Activated CD8-positive, alpha-beta T cell treated with anti-CD3 and anti-CD28 coated beads, Interleukin-2, amount 10 ng/mL, durations not matched to agents 7 days and 5 days (primary cell): Measurements from ENCODE around the gene SPPL2A. TPM values are rescaled to one million over a fixed set of nuclear protein-coding genes. Genes with fewer than 3 reads are reported as not detected.

Experiments
- ATAC-seq: fragments of 150-1000 bp; cut with Tn5 transposase; one replicate; pipeline ENCODE4 v1.10.0; 2021; ENCODE audit warnings: moderate library complexity
- CTCF ChIA-PET: fragments of 350-600 bp; sonication (Branson Sonifier 250); formaldehyde crosslinking; loops from one replicate; lab custom pipeline; 2021; ENCODE audit warnings: antibody characterized with exemption; lab: Charles Lee
- POLR2A ChIA-PET: fragments of 350-600 bp; sonication (Branson Sonifier 250); formaldehyde crosslinking; loops from one replicate; lab custom pipeline; 2021; ENCODE audit warnings: antibody characterized with exemption; lab: Charles Lee
- DNase-seq: peaks from one replicate; pipeline ENCODE4 v3.0.0-alpha.2; 2020
- H3K27ac Mint-ChIP-seq: one replicate; pipeline ENCODE4 v1.8.0; 2021; ENCODE audit warnings: mild to moderate bottlenecking, mixed read lengths
- H3K27me3 Mint-ChIP-seq: one replicate; pipeline ENCODE4 v1.8.0; 2021; ENCODE audit warnings: low read depth, mixed read lengths
- H3K36me3 Mint-ChIP-seq: one replicate; pipeline ENCODE4 v1.8.0; 2021; ENCODE audit warnings: low read depth, mixed read lengths
- H3K4me1 Mint-ChIP-seq: one replicate; pipeline ENCODE4 v1.8.0; 2021; ENCODE audit warnings: low read depth, mixed read lengths
- H3K4me3 Mint-ChIP-seq: one replicate; pipeline ENCODE4 v1.8.0; 2021; ENCODE audit warnings: mild to moderate bottlenecking, mixed read lengths
- H3K9me3 Mint-ChIP-seq: one replicate; pipeline ENCODE4 v1.8.0; 2022; ENCODE audit warnings: mixed read lengths; ENCODE audit not compliant: insufficient read depth
- total RNA-seq, 2 experiments: library from RNA; stranded (reverse); gene quantifications; one replicate each; pipeline ENCODE4 v1.2.3, GENCODE V29; 2021

The SPPL2A gene
- total RNA-seq, 2 experiments from 2014 or later = 77.9 to 83.6 TPM

- CTCF ChIA-PET = interaction anchor here (0.7 to 1.7 kb wide), 6 partner anchors 10 to 140 kb away, joined by 3 to 6 read pairs (median 4); no protein-coding TSS in a partner anchor
- peak overlapping the region; percentile 92 for H3K4me3 Mint-ChIP-seq
- H3K4me1 Mint-ChIP-seq = peaks cover 46% of the 10 kb centered on the region
- ATAC-seq (no peak), DNase-seq (peak; percentile 33)
- H3K9me3 Mint-ChIP-seq = no peaks in the 10 kb centered on the region
- POLR2A ChIA-PET = interaction anchor here (0.6 to 3.6 kb wide), 11 partner anchors 10 to 715 kb away, joined by 3 to 15 read pairs (median 4); partner anchors contain the start of genes GABPB1, TRPM7 and USP8
- peak overlapping the region; percentile 97 for H3K27ac Mint-ChIP-seq
- H3K36me3 Mint-ChIP-seq = peaks cover 25% of the 10 kb centered on the region
- no peaks in the 10 kb centered on the region for H3K27me3 Mint-ChIP-seq
Measured at GRCh38 chr15:50764461-50765194, 878 bp downstream of the SPPL2A start.

- Mint-ChIP-seq H3K27ac (no peak overlapping the region), H3K36me3 (peaks cover 25% of the 10 kb centered on the region), H3K4me1 (peaks cover 32% of the 10 kb centered on the region), H3K9me3 (no peaks in the 10 kb centered on the region), H3K27me3 (no peaks in the 10 kb centered on the region), H3K4me3 (no peak overlapping the region)
- ChIA-PET POLR2A (no interaction called here), CTCF (no interaction called here)
- no peak for ATAC-seq
- DNase-seq = no peak
Measured at GRCh38 chr15:50758712-50759205, 6.7 kb downstream of the SPPL2A start.

- Mint-ChIP-seq H3K27me3 (no peaks in the 10 kb centered on the region), H3K9me3 (no peaks in the 10 kb centered on the region), H3K36me3 (peaks cover 19% of the 10 kb centered on the region), H3K27ac (no peak overlapping the region), H3K4me3 (no peak overlapping the region), H3K4me1 (peaks cover 12% of the 10 kb centered on the region)
- DNase-seq (no peak), ATAC-seq (no peak)
- ChIA-PET POLR2A (interaction anchor here (1.3 kb wide), 1 partner anchor 11 kb away, joined by 5 read pairs; no protein-coding TSS in a partner anchor), CTCF (interaction anchor here (0.6 to 1.1 kb wide), 2 partner anchors 10 to 224 kb away, joined by 3 to 4 read pairs; no protein-coding TSS in a partner anchor)
Measured at GRCh38 chr15:50753463-50753862, 12.0 kb downstream of the SPPL2A start.

- Mint-ChIP-seq H3K4me1 (peaks cover 9% of the 10 kb centered on the region), H3K27me3 (no peaks in the 10 kb centered on the region), H3K27ac (no peak overlapping the region), H3K36me3 (peaks cover 19% of the 10 kb centered on the region), H3K9me3 (no peaks in the 10 kb centered on the region), H3K4me3 (no peak overlapping the region)
- POLR2A ChIA-PET = no interaction called here
- DNase-seq = no peak
- no peak for ATAC-seq
- CTCF ChIA-PET = no interaction called here
Measured at GRCh38 chr15:50751394-50751793, 14.1 kb downstream of the SPPL2A start.

- ATAC-seq (no peak), DNase-seq (no peak)
- Mint-ChIP-seq H3K4me1 (peaks cover 8% of the 10 kb centered on the region), H3K27me3 (no peaks in the 10 kb centered on the region), H3K36me3 (peaks cover 18% of the 10 kb centered on the region), H3K9me3 (no peaks in the 10 kb centered on the region), H3K27ac (no peak overlapping the region), H3K4me3 (no peak overlapping the region)
- ChIA-PET POLR2A (no interaction called here), CTCF (interaction anchor here (1.4 kb wide), 1 partner anchor 14 kb away, joined by 4 read pairs; no protein-coding TSS in a partner anchor)
Measured at GRCh38 chr15:50750227-50750705, 15.2 kb downstream of the SPPL2A start.

- no peak for ATAC-seq
- Mint-ChIP-seq H3K4me3 (no peak overlapping the region), H3K36me3 (peaks cover 16% of the 10 kb centered on the region), H3K9me3 (no peaks in the 10 kb centered on the region), H3K27ac (no peak overlapping the region), H3K27me3 (no peaks in the 10 kb centered on the region), H3K4me1 (peaks cover 6% of the 10 kb centered on the region)
- no peak for DNase-seq
- ChIA-PET POLR2A (no interaction called here), CTCF (no interaction called here)
Measured at GRCh38 chr15:50747523-50747922, 18.0 kb downstream of the SPPL2A start.

- Mint-ChIP-seq H3K9me3 (no peaks in the 10 kb centered on the region), H3K4me3 (no peak overlapping the region), H3K27ac (no peak overlapping the region), H3K4me1 (no peaks in the 10 kb centered on the region), H3K36me3 (peaks cover 16% of the 10 kb centered on the region), H3K27me3 (no peaks in the 10 kb centered on the region)
- ChIA-PET POLR2A (no interaction called here), CTCF (interaction anchor here (1.0 to 1.1 kb wide), 2 partner anchors 10 to 140 kb away, joined by 3 read pairs; no protein-coding TSS in a partner anchor)
- DNase-seq (no peak), ATAC-seq (no peak)
Measured at GRCh38 chr15:50744601-50745000, 20.9 kb downstream of the SPPL2A start.

GRCh38 chr15:50740955-50741354 is 24.6 kb downstream of the SPPL2A start:
- H3K9me3 Mint-ChIP-seq = no peaks in the 10 kb centered on the region
- H3K36me3 Mint-ChIP-seq = peaks cover 11% of the 10 kb centered on the region
- no peak for DNase-seq

GRCh38 chr15:50736823-50737222 is 28.7 kb downstream of the SPPL2A start:
- Mint-ChIP-seq H3K27ac (no peak overlapping the region), H3K4me3 (no peak overlapping the region), H3K4me1 (no peaks in the 10 kb centered on the region), H3K27me3 (no peaks in the 10 kb centered on the region), H3K36me3 (peaks cover 36% of the 10 kb centered on the region), H3K9me3 (no peaks in the 10 kb centered on the region)
- DNase-seq (no peak), ATAC-seq (no peak)
- ChIA-PET POLR2A (no interaction called here), CTCF (no interaction called here)

More at GRCh38 chr15:50740955-50741354, 24.6 kb downstream of the SPPL2A start:
- ChIA-PET CTCF (no interaction called here), POLR2A (no interaction called here)
- no peak for ATAC-seq
- Mint-ChIP-seq H3K27me3 (no peaks in the 10 kb centered on the region), H3K27ac (no peak overlapping the region), H3K4me3 (no peak overlapping the region), H3K4me1 (no peaks in the 10 kb centered on the region)

GRCh38 chr15:50735156-50735555 is 30.4 kb downstream of the SPPL2A start:
- no peaks in the 10 kb centered on the region for H3K9me3 Mint-ChIP-seq
- H3K36me3 Mint-ChIP-seq = peaks cover 36% of the 10 kb centered on the region
- H3K4me1 Mint-ChIP-seq = no peaks in the 10 kb centered on the region
- no peak for DNase-seq
- H3K27ac Mint-ChIP-seq = no peak overlapping the region
- ChIA-PET CTCF (no interaction called here), POLR2A (no interaction called here)
- no peak overlapping the region for H3K4me3 Mint-ChIP-seq
- H3K27me3 Mint-ChIP-seq = no peaks in the 10 kb centered on the region
- no peak for ATAC-seq

GRCh38 chr15:50726315-50726714 is 39.2 kb downstream of the SPPL2A start:
- Mint-ChIP-seq H3K4me3 (no peak overlapping the region), H3K36me3 (peaks cover 33% of the 10 kb centered on the region), H3K27me3 (no peaks in the 10 kb centered on the region), H3K27ac (no peak overlapping the region), H3K9me3 (no peaks in the 10 kb centered on the region), H3K4me1 (no peaks in the 10 kb centered on the region)
- DNase-seq (no peak), ATAC-seq (no peak)
- POLR2A ChIA-PET = no interaction called here
- CTCF ChIA-PET = interaction anchor here (1.4 to 1.9 kb wide), 2 partner anchors 31 to 150 kb away, joined by 3 to 5 read pairs; no protein-coding TSS in a partner anchor

GRCh38 chr15:50718700-50719125 is 46.8 kb downstream of the SPPL2A start:
- H3K27ac Mint-ChIP-seq = no peak overlapping the region
- ATAC-seq (no peak), DNase-seq (no peak)
- no peak overlapping the region for H3K4me3 Mint-ChIP-seq
- CTCF ChIA-PET = no interaction called here
- H3K9me3 Mint-ChIP-seq = no peaks in the 10 kb centered on the region
- H3K36me3 Mint-ChIP-seq = peaks cover 26% of the 10 kb centered on the region
- no peaks in the 10 kb centered on the region for H3K4me1 Mint-ChIP-seq
- no peaks in the 10 kb centered on the region for H3K27me3 Mint-ChIP-seq
- POLR2A ChIA-PET = interaction anchor here (0.6 kb wide), 1 partner anchor 46 kb away, joined by 4 read pairs; no protein-coding TSS in a partner anchor
